Fibroblast of the aortic adventitia (primary cell): Measurements from ENCODE around the gene BLM. TPM values are rescaled to one million over a fixed set of nuclear protein-coding genes. Genes with fewer than 3 reads are reported as not detected.

Experiments
- DNase-seq: peaks from one replicate; pipeline ENCODE4 v3.0.0-alpha.2; 2010; ENCODE audit warnings: low read depth
- H3K4me3 ChIP-seq: 2 replicates; pipeline ENCODE4 v1.5.1; 2011; ENCODE audit warnings: low read depth, mild to moderate bottlenecking, control low read depth, low read length, moderate library complexity
- CTCF ChIP-seq: IDR thresholded peaks from 2 replicates; pipeline ENCODE4 v1.5.1; 2011; ENCODE audit warnings: mild to moderate bottlenecking, low read length, control low read depth, inconsistent platforms; ENCODE audit not compliant: insufficient read depth
- total RNA-seq: library from RNA; depleted of rRNA; stranded (reverse); fragments of >200 nt; gene quantifications from 2 replicates; pipeline ENCODE4 v1.2.3, GENCODE V29; 2012; ENCODE audit warnings: low replicate concordance

Gene BLM
- total RNA-seq, 1 donor = 12.2 TPM

GRCh38 chr15:90834626-90835025, 117.5 kb downstream of the BLM start:
- no peak for DNase-seq
- no peak overlapping the region for H3K4me3 ChIP-seq
- no peak for TF ChIP-seq CTCF

GRCh38 chr15:90836296-90836871, 119.2 kb downstream of the BLM start:
- TF ChIP-seq CTCF = no peak
- peak; percentile 53 for DNase-seq
- H3K4me3 ChIP-seq = no peak overlapping the region

DNA sequence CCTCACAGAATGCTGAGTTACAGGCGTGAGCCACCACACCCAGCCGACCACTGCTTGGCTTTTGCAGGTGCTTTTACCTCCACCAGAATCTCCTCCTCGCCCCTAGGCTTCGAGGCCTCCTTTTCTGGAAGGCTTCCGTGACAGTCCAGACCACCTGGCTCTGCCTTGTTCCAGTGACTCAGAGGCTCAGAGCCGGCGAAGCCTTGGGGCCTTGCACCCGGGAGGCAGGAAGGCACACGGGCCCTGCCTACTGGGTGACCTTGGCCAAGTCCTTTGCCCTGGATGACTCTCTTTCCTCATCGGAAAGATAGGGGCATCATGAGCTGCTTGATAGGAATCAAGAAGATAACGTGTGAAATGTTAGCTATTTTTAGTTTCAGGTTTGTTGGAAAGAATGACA, 119.9 kb downstream of the BLM start:
- no peak overlapping the region for H3K4me3 ChIP-seq
- no peak for DNase-seq
- no peak for TF ChIP-seq CTCF

DNA sequence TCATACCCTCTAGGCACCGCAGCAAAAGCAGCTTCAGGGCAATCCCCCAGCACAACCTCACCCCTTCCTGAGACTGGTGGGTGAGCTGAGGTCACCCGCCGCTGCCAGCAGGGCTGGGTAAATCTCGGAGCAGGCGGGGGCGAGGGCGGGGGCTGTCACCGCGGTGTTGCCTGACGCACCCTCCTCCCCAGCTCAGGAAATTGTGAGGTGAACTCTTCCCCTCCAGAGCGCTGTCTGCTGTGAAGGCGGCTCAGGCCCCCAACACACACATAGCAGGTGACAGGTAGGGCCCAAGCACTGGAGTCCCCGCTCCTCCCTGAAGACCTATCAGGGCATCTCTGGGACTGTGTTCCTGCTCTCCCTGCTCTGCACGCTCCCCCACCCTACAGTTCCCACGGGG, 121.0 kb downstream of the BLM start:
- no peak for DNase-seq
- H3K4me3 ChIP-seq = no peak overlapping the region
- no peak for TF ChIP-seq CTCF

- no peak overlapping the region for H3K4me3 ChIP-seq
- TF ChIP-seq CTCF = no peak
- no peak for DNase-seq
These were observed 121.4 kb downstream of the BLM start for GRCh38 chr15:90838544-90838943.

GRCh38 chr15:90839187-90840071, 122.3 kb downstream of the BLM start:
- no peak overlapping the region for H3K4me3 ChIP-seq
- TF ChIP-seq CTCF = no peak
- DNase-seq = peak; percentile 73
